ENCODE measurements around the gene KIF5C.
"Not testable (repeated sequence)": the region's sequence is repeated elsewhere in the genome, so short reads cannot be mapped to it uniquely, and the experiment has no call there.

KIF5C gene

GRCh38 chr2:148853458-148853857 lies 21.6 kb upstream of the KIF5C start:
- DNase-seq (ENCODE audit: low read depth) = no peak
- no peak for TF ChIP-seq CTCF (conservative IDR thresholded peaks at IDR 0.05; ENCODE audit: low read depth, low read length)
- no peak overlapping the region for H3K4me3 ChIP-seq (ENCODE audit: low read depth, low read length)

- peak; percentile 30 for DNase-seq (ENCODE audit: low read depth)
- H3K4me3 ChIP-seq (ENCODE audit: low read depth, low read length) = no peak overlapping the region
- no peak for TF ChIP-seq CTCF (conservative IDR thresholded peaks at IDR 0.05; ENCODE audit: low read depth, low read length)
Measured at GRCh38 chr2:148860037-148860436, 15.0 kb upstream of the KIF5C start.

- no peak for DNase-seq (ENCODE audit: low read depth)
- H3K4me3 ChIP-seq (ENCODE audit: low read depth, low read length) = no peak overlapping the region
- TF ChIP-seq CTCF (conservative IDR thresholded peaks at IDR 0.05; ENCODE audit: low read depth, low read length) = no peak
Measured at GRCh38 chr2:148861367-148861766, 13.7 kb upstream of the KIF5C start.

GRCh38 chr2:148862478-148862877 lies 12.5 kb upstream of the KIF5C start:
- H3K4me3 ChIP-seq (ENCODE audit: low read depth, low read length); DNase-seq (ENCODE audit: low read depth): not testable (repeated sequence)

GRCh38 chr2:148865512-148865911 lies 9.5 kb upstream of the KIF5C start:
- DNase-seq (ENCODE audit: low read depth) = no peak
- TF ChIP-seq CTCF (conservative IDR thresholded peaks at IDR 0.05; ENCODE audit: low read depth, low read length) = no peak
- H3K4me3 ChIP-seq (ENCODE audit: low read depth, low read length) = no peak overlapping the region

GRCh38 chr2:148866091-148866490 lies 8.9 kb upstream of the KIF5C start:
- H3K4me3 ChIP-seq (ENCODE audit: low read depth, low read length) = no peak overlapping the region
- TF ChIP-seq CTCF (conservative IDR thresholded peaks at IDR 0.05; ENCODE audit: low read depth, low read length) = no peak
- no peak for DNase-seq (ENCODE audit: low read depth)

GRCh38 chr2:148867079-148867769 lies 7.8 kb upstream of the KIF5C start:
- DNase-seq (ENCODE audit: low read depth) = no peak
- no peak for TF ChIP-seq CTCF (conservative IDR thresholded peaks at IDR 0.05; ENCODE audit: low read depth, low read length)
- H3K4me3 ChIP-seq (ENCODE audit: low read depth, low read length) = no peak overlapping the region

Data from choroid plexus epithelial cell (primary cell).